ENCODE results near the gene NAA80. TPM values are rescaled to one million over a fixed set of nuclear protein-coding genes. Genes with fewer than 3 reads are reported as not detected.

NAA80 gene
- total RNA-seq, 1 experiment from 2014 or later, result 8.7 TPM

DNA sequence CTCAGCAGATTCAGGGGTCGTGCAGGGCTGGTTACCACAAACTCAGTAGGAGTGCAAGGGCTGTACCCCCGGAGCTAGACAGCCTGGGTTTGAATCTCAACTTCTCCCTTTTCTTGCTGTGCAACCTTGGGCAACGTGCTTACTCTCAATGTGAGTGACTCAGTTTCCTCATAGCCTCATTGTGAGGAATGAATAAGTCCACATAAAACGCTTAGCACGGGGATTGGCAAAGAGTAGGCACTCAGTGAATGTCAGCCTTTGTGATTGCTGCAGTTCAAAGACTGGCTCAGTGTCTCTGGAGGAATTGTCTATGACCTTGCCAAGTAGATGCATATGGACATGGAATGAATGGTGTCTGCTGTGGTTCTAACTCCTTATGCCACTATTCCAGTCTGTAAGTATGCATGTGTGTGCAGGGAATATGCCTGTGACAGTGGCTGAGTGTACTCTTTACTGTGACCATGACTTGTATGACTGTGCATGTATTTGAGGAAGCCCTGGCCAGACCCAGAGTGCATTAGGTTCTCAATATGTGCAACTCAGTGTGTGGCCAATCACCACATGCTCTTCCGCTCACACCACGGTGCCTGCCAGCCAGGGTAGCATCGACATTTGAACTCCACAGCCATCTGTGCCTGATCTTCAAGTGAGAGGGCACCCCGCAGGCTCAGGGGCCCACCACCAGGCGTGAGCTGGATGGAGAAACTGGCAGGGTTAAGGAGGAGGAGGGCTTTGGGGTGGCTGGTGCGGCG is 900 bp upstream of the NAA80 start:
- Histone ChIP-seq H3K9ac (ENCODE audit: low read length) (peak overlapping the region; percentile 81), H3K27ac (ENCODE audit: low read length) (peak overlapping the region; percentile 90), H3K79me2 (ENCODE audit: low read length) (peaks cover 14% of the 10 kb centered on the region), H3K4me3 (ENCODE audit: low read length) (peak overlapping the region; percentile 52), H3K4me1 (ENCODE audit: insufficient read depth, low read length) (peaks cover 20% of the 10 kb centered on the region), H4K20me1 (ENCODE audit: low read length) (no peaks in the 10 kb centered on the region), H3F3A (ENCODE audit: low read length, unreplicated experiment) (no peaks in the 10 kb centered on the region), H2AFZ (ENCODE audit: low read length) (peak overlapping the region; percentile 57; the same call in 1 of the 2 replicates), H3K36me3 (ENCODE audit: low read depth, low read length) (no peaks in the 10 kb centered on the region), H3K27me3 (ENCODE audit: low read length) (no peaks in the 10 kb centered on the region), H3K9me3 (ENCODE audit: low read length) (no peaks in the 10 kb centered on the region), H3K9me2 (replicated peaks; ENCODE audit: low read length) (no peaks in the 10 kb centered on the region), H3K4me2 (ENCODE audit: low read length) (peak overlapping the region; percentile 71)
- DNase-seq, result no peak
- TF ChIP-seq EZH2phosphoT487 (IDR thresholded peaks at IDR 0.05; ENCODE audit: borderline replicate concordance, low read length) (no peak), EZH2 (IDR thresholded peaks at IDR 0.05; ENCODE audit: low read length, unreplicated experiment) (no peak)
- TF ChIP-seq, protein P1, sequence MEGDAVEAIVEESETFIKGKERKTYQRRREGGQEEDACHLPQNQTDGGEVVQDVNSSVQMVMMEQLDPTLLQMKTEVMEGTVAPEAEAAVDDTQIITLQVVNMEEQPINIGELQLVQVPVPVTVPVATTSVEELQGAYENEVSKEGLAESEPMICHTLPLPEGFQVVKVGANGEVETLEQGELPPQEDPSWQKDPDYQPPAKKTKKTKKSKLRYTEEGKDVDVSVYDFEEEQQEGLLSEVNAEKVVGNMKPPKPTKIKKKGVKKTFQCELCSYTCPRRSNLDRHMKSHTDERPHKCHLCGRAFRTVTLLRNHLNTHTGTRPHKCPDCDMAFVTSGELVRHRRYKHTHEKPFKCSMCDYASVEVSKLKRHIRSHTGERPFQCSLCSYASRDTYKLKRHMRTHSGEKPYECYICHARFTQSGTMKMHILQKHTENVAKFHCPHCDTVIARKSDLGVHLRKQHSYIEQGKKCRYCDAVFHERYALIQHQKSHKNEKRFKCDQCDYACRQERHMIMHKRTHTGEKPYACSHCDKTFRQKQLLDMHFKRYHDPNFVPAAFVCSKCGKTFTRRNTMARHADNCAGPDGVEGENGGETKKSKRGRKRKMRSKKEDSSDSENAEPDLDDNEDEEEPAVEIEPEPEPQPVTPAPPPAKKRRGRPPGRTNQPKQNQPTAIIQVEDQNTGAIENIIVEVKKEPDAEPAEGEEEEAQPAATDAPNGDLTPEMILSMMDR (conservative IDR thresholded peaks at IDR 0.05; ENCODE audit: low read depth, low read length), result no peak
- intact Hi-C loops (cut with micrococcal nuclease), result loop anchor here (1.0 to 2.0 kb wide), 3 partner anchors 17 to 65 kb away; no protein-coding TSS in a partner anchor
- ATAC-seq, result no peak
- TSS peak; percentile 92 for BruUV-seq (replicated peaks)
- ChIA-PET CTCF (interaction anchor here (0.9 to 1.6 kb wide), 2 partner anchors 24 to 37 kb away, joined by 5 to 7 read pairs; no protein-coding TSS in a partner anchor), POLR2A (ENCODE audit: unreplicated experiment) (interaction anchor here (0.6 to 1.8 kb wide), 5 partner anchors 11 to 1860 kb away, joined by 3 to 12 read pairs (median 4); partner anchors contain the start of genes CCDC51, CYB561D2, NPRL2 and TMA7)

DNA sequence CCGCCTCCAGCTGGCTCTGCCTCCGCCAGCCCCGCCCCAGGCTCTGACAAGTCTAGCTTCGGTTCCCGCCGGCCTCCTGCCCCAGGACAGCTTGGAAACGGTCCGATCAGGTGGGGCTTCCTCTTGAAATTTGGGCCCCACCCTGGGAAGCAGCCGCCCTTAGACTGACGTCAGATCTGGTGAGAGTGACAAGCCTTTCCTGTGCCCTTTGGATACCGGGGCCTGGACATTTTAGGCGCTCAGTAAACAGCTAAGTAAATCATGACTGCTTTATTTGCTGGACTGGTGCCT is 378 bp upstream of the NAA80 start:
- H3K9ac ChIP-seq (ENCODE audit: low read length), result peak overlapping the region; percentile 81
- intact Hi-C loops (cut with micrococcal nuclease), result loop anchor here (1.0 to 2.0 kb wide), 3 partner anchors 18 to 65 kb away; no protein-coding TSS in a partner anchor

More for the DNA sequence above, 378 bp upstream of the NAA80 start:
- Histone ChIP-seq H3K9me2 (replicated peaks; ENCODE audit: low read length) (no peaks in the 10 kb centered on the region), H3F3A (ENCODE audit: low read length, unreplicated experiment) (no peaks in the 10 kb centered on the region), H3K36me3 (ENCODE audit: low read depth, low read length) (no peaks in the 10 kb centered on the region), H3K4me2 (ENCODE audit: low read length) (peak overlapping the region; percentile 71), H3K4me3 (ENCODE audit: low read length) (peak overlapping the region; percentile 52), H3K9me3 (ENCODE audit: low read length) (no peaks in the 10 kb centered on the region), H2AFZ (ENCODE audit: low read length) (peak overlapping the region; percentile 57; the same call in 1 of the 2 replicates), H3K27ac (ENCODE audit: low read length) (peak overlapping the region; percentile 90), H3K79me2 (ENCODE audit: low read length) (peaks cover 14% of the 10 kb centered on the region), H4K20me1 (ENCODE audit: low read length) (no peaks in the 10 kb centered on the region), H3K4me1 (ENCODE audit: insufficient read depth, low read length) (peaks cover 20% of the 10 kb centered on the region), H3K27me3 (ENCODE audit: low read length) (no peaks in the 10 kb centered on the region)
- ChIA-PET POLR2A (ENCODE audit: unreplicated experiment) (interaction anchor here (0.6 to 1.8 kb wide), 4 partner anchors 10 to 51 kb away, joined by 3 to 12 read pairs (median 6); partner anchors contain the start of genes CYB561D2 and NPRL2), CTCF (interaction anchor here (0.7 to 1.6 kb wide), 4 partner anchors 22 to 53 kb away, joined by 4 to 7 read pairs (median 6); no protein-coding TSS in a partner anchor)
- no TSS peak for BruUV-seq (replicated peaks)
- DNase-seq (no peak), ATAC-seq (no peak)
- TF ChIP-seq, protein P1 (conservative IDR thresholded peaks at IDR 0.05; ENCODE audit: low read depth, low read length), result no peak
- TF ChIP-seq EZH2phosphoT487 (IDR thresholded peaks at IDR 0.05; ENCODE audit: borderline replicate concordance, low read length) (no peak), EZH2 (IDR thresholded peaks at IDR 0.05; ENCODE audit: low read length, unreplicated experiment) (no peak)

Measured in PC-3 (cell line).